Kasumi-1 (cell line): ENCODE measurements around the gene CAPZA1.

Experiments used
- DNase-seq, 2 experiments: peaks; one replicate each; lab custom pipeline; 2025; lab: John Stamatoyannopoulos, UW

The CAPZA1 gene

GRCh38 chr1:112701227-112702066 lies 81.8 kb downstream of the CAPZA1 start:
- DNase-seq = no peak

- DNase-seq = no peak
Observed at GRCh38 chr1:112702067-112702395, 82.4 kb downstream of the CAPZA1 start.

- DNase-seq = no peak
Observed at GRCh38 chr1:112702420-112703261, 83.0 kb downstream of the CAPZA1 start.

- DNase-seq = no peak
Observed at GRCh38 chr1:112703706-112704105, 84.1 kb downstream of the CAPZA1 start.

- DNase-seq = no peak
Observed at GRCh38 chr1:112704391-112704933, 84.8 kb downstream of the CAPZA1 start.

- peak; percentile 98 for DNase-seq
Observed at GRCh38 chr1:112704934-112705627, 85.4 kb downstream of the CAPZA1 start.

GRCh38 chr1:112706505-112707220 lies 87.0 kb downstream of the CAPZA1 start, which contains the start of gene RHOC:
TSS of gene RHOC (minus strand) at chr1:112707127. CDS start at chr1:112703799, 3,328 bp downstream.
- peak; percentile 42 to 50 for DNase-seq

- DNase-seq = peak; percentile 76 to 82
Observed at GRCh38 chr1:112707221-112708001, 87.8 kb downstream of the CAPZA1 start.

GRCh38 chr1:112708002-112708448 lies 88.4 kb downstream of the CAPZA1 start:
- no peak for DNase-seq

- no peak for DNase-seq
Observed at GRCh38 chr1:112708489-112708888, 88.9 kb downstream of the CAPZA1 start.

GRCh38 chr1:112710159-112710558 lies 90.5 kb downstream of the CAPZA1 start:
- DNase-seq = no peak

GRCh38 chr1:112710586-112710985 lies 91.0 kb downstream of the CAPZA1 start:
- DNase-seq = no peak

- no peak for DNase-seq
Observed at GRCh38 chr1:112711041-112711440, 91.4 kb downstream of the CAPZA1 start.

- no peak for DNase-seq
Observed at GRCh38 chr1:112711670-112712069, 92.0 kb downstream of the CAPZA1 start.

GRCh38 chr1:112712191-112712590 lies 92.6 kb downstream of the CAPZA1 start:
- no peak for DNase-seq

- no peak for DNase-seq
Observed at GRCh38 chr1:112712701-112713128, 93.1 kb downstream of the CAPZA1 start.

GRCh38 chr1:112713466-112714312 lies 94.1 kb downstream of the CAPZA1 start:
- DNase-seq = peak; percentile 69

GRCh38 chr1:112714313-112715263 lies 95.0 kb downstream of the CAPZA1 start:
- DNase-seq = peak in 1 of 2 experiments; percentile 7
